ENCODE measurements around the gene OST4.

Gene OST4

DNA sequence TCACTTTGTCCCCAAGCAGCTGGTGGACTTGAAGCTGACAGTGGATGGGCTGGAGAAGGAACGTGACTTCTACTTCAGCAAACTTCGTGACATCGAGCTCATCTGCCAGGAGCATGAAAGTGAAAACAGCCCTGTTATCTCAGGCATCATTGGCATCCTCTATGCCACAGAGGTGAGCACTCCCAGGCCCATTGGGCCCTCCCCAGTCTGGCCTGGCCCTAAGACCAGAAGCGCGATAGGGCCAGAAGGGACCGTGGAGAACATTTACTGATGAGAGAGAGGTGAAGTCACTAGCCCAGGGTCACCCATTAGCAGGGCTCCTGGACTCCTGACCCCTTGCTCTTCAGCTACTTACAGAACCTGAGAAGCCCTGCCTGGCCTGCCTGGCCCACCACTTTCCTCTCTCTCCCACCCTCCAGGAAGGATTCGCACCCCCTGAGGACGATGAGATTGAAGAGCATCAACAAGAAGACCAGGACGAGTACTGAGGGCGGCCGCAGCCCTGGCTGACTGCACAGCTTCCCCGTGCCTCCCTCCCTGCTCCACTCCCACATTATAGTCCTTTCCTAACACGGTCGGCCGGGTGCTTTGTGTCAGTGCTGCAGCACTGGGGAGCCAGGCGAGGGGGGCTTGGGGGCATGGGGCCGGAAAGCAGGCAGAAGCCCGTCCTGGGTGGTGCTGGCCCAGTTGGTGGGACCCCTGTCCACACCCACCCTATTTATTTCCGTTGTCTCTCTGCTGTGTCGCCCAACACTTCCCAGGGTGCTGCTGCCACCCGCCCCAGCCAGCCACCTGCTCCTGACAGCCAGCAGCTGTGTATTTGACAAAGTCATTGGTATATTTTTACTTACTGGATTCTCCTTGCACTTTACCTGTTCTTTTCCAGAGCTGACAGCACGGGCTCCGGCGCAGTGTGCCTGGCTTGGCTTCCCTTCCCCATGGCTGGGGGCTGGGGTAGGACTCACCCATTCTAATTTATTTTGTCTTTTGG is 45.3 kb downstream of the OST4 start:
- Histone ChIP-seq H2BK12ac (ENCODE audit: low read length) (no peak overlapping the region), H3K4ac (ENCODE audit: low read length) (no peak overlapping the region), H2BK5ac (ENCODE audit: low read length) (no peak overlapping the region), H3K27me3 (ENCODE audit: control insufficient read depth in 3 of 3, insufficient read depth in 3 of 3, low read depth in 1 of 3, low read length in 3 of 3) (no peaks in the 10 kb centered on the region), H3K4me2 (ENCODE audit: insufficient read depth, low read length, poor library complexity, severe bottlenecking) (no peak overlapping the region), H2AFZ (ENCODE audit: low read length) (no peak overlapping the region), H2BK120ac (ENCODE audit: low read depth, low read length) (no peak overlapping the region), H3K9ac (ENCODE audit: low read depth, low read length, poor library complexity) (peak overlapping the region; percentile 3), H4K91ac (ENCODE audit: low read depth, low read length, poor library complexity) (no peak overlapping the region), H3K18ac (ENCODE audit: low read length) (peak overlapping the region; percentile 4), H3K36me3 (replicated peaks in 1 of 2; ENCODE audit: control insufficient read depth in 2 of 2, insufficient read depth in 2 of 2, low read length in 2 of 2) (peaks cover 19 to 66% of the 10 kb centered on the region in 2 donors), H3K4me3 (ENCODE audit: low read length in 2 of 2) (no peak overlapping the region), H3K23ac (ENCODE audit: low read depth, low read length, poor library complexity) (peak overlapping the region; percentile 16), H3K79me1 (ENCODE audit: low read depth, low read length) (peaks cover 7% of the 10 kb centered on the region), H4K8ac (ENCODE audit: low read depth, low read length) (no peak overlapping the region), H2BK15ac (ENCODE audit: low read length) (no peak overlapping the region), H3K9me3 (replicated peaks in 1 of 2; ENCODE audit: control insufficient read depth in 2 of 2, insufficient read depth in 1 of 2, low read depth in 1 of 2, low read length in 2 of 2) (no peaks in the 10 kb centered on the region), H2AK5ac (ENCODE audit: low read depth, low read length) (no peak overlapping the region), H3K14ac (ENCODE audit: low read length) (no peak overlapping the region), H3K4me1 (ENCODE audit: control insufficient read depth in 2 of 2, insufficient read depth in 1 of 2, low read depth in 1 of 2, low read length in 2 of 2) (peaks cover 1 to 2% of the 10 kb centered on the region in 2 donors), H3K27ac (replicated peaks; ENCODE audit: low read length) (no peak overlapping the region)
- DNase-seq (ENCODE audit: low spot score) = no peak
- WGBS, 2 donors (ENCODE audit: extremely low coverage in 2 of 2, insufficient read length in 2 of 2, insufficient replicate concordance in 1 of 2) = no CpG with 5 or more reads among the region's 24 CpGs

DNA sequence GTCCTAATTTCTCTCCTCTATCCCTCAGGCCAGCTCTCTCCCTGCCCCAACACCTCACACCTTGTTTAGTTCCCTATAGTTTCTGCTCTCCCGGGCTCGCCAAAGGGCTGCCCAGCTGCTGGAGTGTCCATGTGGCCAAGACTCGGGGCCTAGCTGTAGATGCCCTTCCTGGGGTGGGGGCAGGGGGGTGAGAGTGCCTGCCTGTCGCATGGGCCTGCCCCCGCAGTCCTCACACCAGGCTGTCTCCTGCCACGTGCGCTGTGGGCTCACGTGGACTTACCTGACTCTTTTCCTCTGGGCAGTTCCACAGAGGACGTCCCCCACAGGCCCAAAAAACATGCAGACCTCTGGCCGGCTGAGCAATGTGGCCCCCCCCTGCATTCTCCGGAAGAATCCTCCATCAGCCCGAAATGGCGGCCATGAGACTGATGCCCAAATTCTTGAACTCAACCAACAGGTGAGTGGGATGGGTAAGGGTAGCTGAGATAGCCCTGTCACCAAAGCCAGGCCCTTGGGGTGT is 46.1 kb downstream of the OST4 start:
- DNase-seq (ENCODE audit: low spot score) = no peak
- no peak overlapping the region for H3K18ac ChIP-seq (ENCODE audit: low read length)
- no peak overlapping the region for H3K27ac ChIP-seq (replicated peaks; ENCODE audit: low read length)
- no peak overlapping the region for H2AK5ac ChIP-seq (ENCODE audit: low read depth, low read length)
- no peak overlapping the region for H2BK12ac ChIP-seq (ENCODE audit: low read length)
- no peak overlapping the region for H2BK15ac ChIP-seq (ENCODE audit: low read length)
- H3K23ac ChIP-seq (ENCODE audit: low read depth, low read length, poor library complexity) = peak overlapping the region; percentile 16
- no peak overlapping the region for H2BK5ac ChIP-seq (ENCODE audit: low read length)
- H3K27me3 ChIP-seq (ENCODE audit: control insufficient read depth in 3 of 3, insufficient read depth in 3 of 3, low read depth in 1 of 3, low read length in 3 of 3) = no peaks in the 10 kb centered on the region
- H4K8ac ChIP-seq (ENCODE audit: low read depth, low read length) = no peak overlapping the region
- WGBS, 2 donors (ENCODE audit: extremely low coverage in 2 of 2, insufficient read length in 2 of 2, insufficient replicate concordance in 1 of 2) = no CpG with 5 or more reads among the region's 13 CpGs
- H4K91ac ChIP-seq (ENCODE audit: low read depth, low read length, poor library complexity) = no peak overlapping the region
- H3K79me1 ChIP-seq (ENCODE audit: low read depth, low read length) = peaks cover 7% of the 10 kb centered on the region
- H3K4me1 ChIP-seq (ENCODE audit: control insufficient read depth in 2 of 2, insufficient read depth in 1 of 2, low read depth in 1 of 2, low read length in 2 of 2) = peaks cover 1 to 10% of the 10 kb centered on the region in 2 donors
- no peak overlapping the region for H3K9ac ChIP-seq (ENCODE audit: low read depth, low read length, poor library complexity)
- no peaks in the 10 kb centered on the region for H3K9me3 ChIP-seq (replicated peaks in 1 of 2; ENCODE audit: control insufficient read depth in 2 of 2, insufficient read depth in 1 of 2, low read depth in 1 of 2, low read length in 2 of 2)
- H3K4me3 ChIP-seq (ENCODE audit: low read length in 2 of 2) = no peak overlapping the region
- H3K36me3 ChIP-seq (replicated peaks in 1 of 2; ENCODE audit: control insufficient read depth in 2 of 2, insufficient read depth in 2 of 2, low read length in 2 of 2) = peaks cover 19 to 61% of the 10 kb centered on the region in 2 donors
- H2AFZ ChIP-seq (ENCODE audit: low read length) = no peak overlapping the region
- no peak overlapping the region for H3K4ac ChIP-seq (ENCODE audit: low read length)
- H3K4me2 ChIP-seq (ENCODE audit: insufficient read depth, low read length, poor library complexity, severe bottlenecking) = no peak overlapping the region
- no peak overlapping the region for H3K14ac ChIP-seq (ENCODE audit: low read length)
- no peak overlapping the region for H2BK120ac ChIP-seq (ENCODE audit: low read depth, low read length)

DNA sequence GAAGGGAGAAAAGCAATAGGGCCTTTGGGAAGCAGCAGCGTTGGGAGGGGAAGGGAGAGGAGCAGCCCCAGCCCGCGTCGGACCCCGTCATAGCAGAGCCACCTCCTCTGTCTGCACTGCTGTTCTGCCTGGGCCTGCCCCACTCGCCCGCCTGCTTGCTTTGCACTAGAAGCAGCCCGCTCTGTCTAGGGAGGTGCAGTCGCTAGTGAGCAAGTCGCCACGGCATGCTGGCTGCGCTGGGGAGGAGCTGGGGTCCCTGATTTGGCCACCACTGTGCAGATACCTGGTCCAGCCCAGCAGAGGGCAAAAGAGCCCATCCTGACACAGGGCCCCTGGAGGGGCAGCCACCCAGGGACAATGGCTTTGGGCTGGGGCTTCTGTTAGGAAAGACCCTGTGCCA is 46.6 kb downstream of the OST4 start:
- peak overlapping the region; percentile 66 for H3K9ac ChIP-seq (ENCODE audit: low read depth, low read length, poor library complexity)
- DNase-seq (ENCODE audit: low spot score) = no peak
- no peaks in the 10 kb centered on the region for H3K9me3 ChIP-seq (replicated peaks in 1 of 2; ENCODE audit: control insufficient read depth in 2 of 2, insufficient read depth in 1 of 2, low read depth in 1 of 2, low read length in 2 of 2)
- no peak overlapping the region for H3K27ac ChIP-seq (replicated peaks; ENCODE audit: low read length)
- H4K8ac ChIP-seq (ENCODE audit: low read depth, low read length) = no peak overlapping the region
- H3K4me1 ChIP-seq (ENCODE audit: control insufficient read depth in 2 of 2, insufficient read depth in 1 of 2, low read depth in 1 of 2, low read length in 2 of 2) = peaks cover 1 to 16% of the 10 kb centered on the region in 2 donors
- H2BK15ac ChIP-seq (ENCODE audit: low read length) = no peak overlapping the region
- no peak overlapping the region for H2AFZ ChIP-seq (ENCODE audit: low read length)
- WGBS, 2 donors (ENCODE audit: extremely low coverage in 2 of 2, insufficient read length in 2 of 2, insufficient replicate concordance in 1 of 2) = no CpG with 5 or more reads among the region's 12 CpGs
- no peak overlapping the region for H2BK12ac ChIP-seq (ENCODE audit: low read length)
- no peak overlapping the region for H3K4ac ChIP-seq (ENCODE audit: low read length)
- no peak overlapping the region for H3K4me3 ChIP-seq (ENCODE audit: low read length in 2 of 2)
- H3K36me3 ChIP-seq (replicated peaks in 1 of 2; ENCODE audit: control insufficient read depth in 2 of 2, insufficient read depth in 2 of 2, low read length in 2 of 2) = peaks cover 18 to 57% of the 10 kb centered on the region in 2 donors
- no peak overlapping the region for H3K23ac ChIP-seq (ENCODE audit: low read depth, low read length, poor library complexity)
- no peak overlapping the region for H2BK120ac ChIP-seq (ENCODE audit: low read depth, low read length)
- no peaks in the 10 kb centered on the region for H3K27me3 ChIP-seq (ENCODE audit: control insufficient read depth in 3 of 3, insufficient read depth in 3 of 3, low read depth in 1 of 3, low read length in 3 of 3)
- peaks cover 7% of the 10 kb centered on the region for H3K79me1 ChIP-seq (ENCODE audit: low read depth, low read length)
- no peak overlapping the region for H2AK5ac ChIP-seq (ENCODE audit: low read depth, low read length)
- H3K4me2 ChIP-seq (ENCODE audit: insufficient read depth, low read length, poor library complexity, severe bottlenecking) = no peak overlapping the region
- H3K18ac ChIP-seq (ENCODE audit: low read length) = peak overlapping the region; percentile 46
- no peak overlapping the region for H4K91ac ChIP-seq (ENCODE audit: low read depth, low read length, poor library complexity)
- no peak overlapping the region for H2BK5ac ChIP-seq (ENCODE audit: low read length)
- no peak overlapping the region for H3K14ac ChIP-seq (ENCODE audit: low read length)

DNA sequence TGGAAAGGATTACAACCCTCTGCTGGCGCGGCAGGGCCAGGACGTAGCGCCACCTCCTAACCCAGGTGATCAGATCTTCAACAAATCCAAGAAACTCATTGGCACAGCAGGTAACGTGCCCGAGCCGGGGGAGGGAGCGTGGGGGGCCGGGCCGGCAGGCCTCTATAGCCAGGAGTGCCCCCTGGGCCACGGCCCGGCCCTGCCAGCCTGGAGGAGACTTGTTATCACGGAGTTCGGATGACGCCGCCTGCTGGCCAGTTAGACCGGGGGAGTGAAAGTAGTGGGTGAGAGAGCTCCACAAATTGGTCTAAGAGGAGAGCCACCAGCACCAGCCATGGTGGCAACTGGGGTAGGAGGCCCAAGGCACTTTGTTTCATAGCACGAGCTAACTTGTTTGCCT is 47.3 kb downstream of the OST4 start:
- WGBS, 2 donors (ENCODE audit: extremely low coverage in 2 of 2, insufficient read length in 2 of 2, insufficient replicate concordance in 1 of 2) = no CpG with 5 or more reads among the region's 18 CpGs

More for the DNA sequence above, 47.3 kb downstream of the OST4 start:
- no peak overlapping the region for H2BK12ac ChIP-seq (ENCODE audit: low read length)
- no peak overlapping the region for H2BK15ac ChIP-seq (ENCODE audit: low read length)
- H3K27ac ChIP-seq (replicated peaks; ENCODE audit: low read length) = no peak overlapping the region
- H3K18ac ChIP-seq (ENCODE audit: low read length) = no peak overlapping the region
- H4K91ac ChIP-seq (ENCODE audit: low read depth, low read length, poor library complexity) = no peak overlapping the region
- DNase-seq (ENCODE audit: low spot score) = no peak
- no peak overlapping the region for H4K8ac ChIP-seq (ENCODE audit: low read depth, low read length)
- H2BK120ac ChIP-seq (ENCODE audit: low read depth, low read length) = no peak overlapping the region
- H3K36me3 ChIP-seq (replicated peaks in 1 of 2; ENCODE audit: control insufficient read depth in 2 of 2, insufficient read depth in 2 of 2, low read length in 2 of 2) = peaks cover 16 to 53% of the 10 kb centered on the region in 2 donors
- no peak overlapping the region for H3K9ac ChIP-seq (ENCODE audit: low read depth, low read length, poor library complexity)
- H2AFZ ChIP-seq (ENCODE audit: low read length) = no peak overlapping the region
- H3K4ac ChIP-seq (ENCODE audit: low read length) = no peak overlapping the region
- peak overlapping the region; percentile 1 for H2AK5ac ChIP-seq (ENCODE audit: low read depth, low read length)
- H3K4me2 ChIP-seq (ENCODE audit: insufficient read depth, low read length, poor library complexity, severe bottlenecking) = no peak overlapping the region
- peaks cover 1 to 16% of the 10 kb centered on the region in 2 donors for H3K4me1 ChIP-seq (ENCODE audit: control insufficient read depth in 2 of 2, insufficient read depth in 1 of 2, low read depth in 1 of 2, low read length in 2 of 2)
- no peaks in the 10 kb centered on the region for H3K27me3 ChIP-seq (ENCODE audit: control insufficient read depth in 3 of 3, insufficient read depth in 3 of 3, low read depth in 1 of 3, low read length in 3 of 3)
- H2BK5ac ChIP-seq (ENCODE audit: low read length) = no peak overlapping the region
- no peak overlapping the region for H3K4me3 ChIP-seq (ENCODE audit: low read length in 2 of 2)
- no peaks in the 10 kb centered on the region for H3K9me3 ChIP-seq (replicated peaks in 1 of 2; ENCODE audit: control insufficient read depth in 2 of 2, insufficient read depth in 1 of 2, low read depth in 1 of 2, low read length in 2 of 2)
- no peak overlapping the region for H3K23ac ChIP-seq (ENCODE audit: low read depth, low read length, poor library complexity)
- H3K14ac ChIP-seq (ENCODE audit: low read length) = no peak overlapping the region
- peaks cover 7% of the 10 kb centered on the region for H3K79me1 ChIP-seq (ENCODE audit: low read depth, low read length)
